HepG2 (cell line): ENCODE results near the gene HS3ST5. TPM values are rescaled to one million over a fixed set of nuclear protein-coding genes. Genes with fewer than 3 reads are reported as not detected.

Experiments
- ATAC-seq: fragments of 200-7000 bp; cut with Tn5 transposase; 3 replicates; pipeline ENCODE4 v1.9.1; 2020; ENCODE audit warnings: mild to moderate bottlenecking, moderate library complexity
- BruUV-seq: library from RNA; stranded (reverse); fragments of 400-500 nt; replicated peaks from 2 replicates; lab custom pipeline; 2021; lab: Mats Ljungman, UMichigan
- CTCF ChIA-PET: fragments of 300-600 bp; formaldehyde crosslinking; extraction: SDS; loops from one replicate; lab custom pipeline; 2021; ENCODE audit warnings: low total read pairs, inconsistent platforms, low intra/inter-chr PET ratio; lab: Yijun Ruan, JAX
- POLR2A ChIA-PET: fragments of 350-600 bp; sonication (Branson Sonifier 250); formaldehyde crosslinking; loops from one replicate; lab custom pipeline; 2020; ENCODE audit warnings: antibody characterized with exemption, inconsistent platforms; lab: Yijun Ruan, JAX
- DNase-seq: peaks from one replicate; pipeline ENCODE4 v3.0.0-alpha.2; 2015; ENCODE audit warnings: low spot score
- FAIRE-seq: peaks from 3 replicates; lab custom pipeline; 2011; peaks lifted over from hg19 to GRCh38; lab: Jason Lieb, UNC
- H2AFZ ChIP-seq: one replicate; pipeline ENCODE4 v1.6.1; 2011; ENCODE audit warnings: low read length, inconsistent platforms
- H3K27ac ChIP-seq: fragments of 300-600 bp; 3 replicates; pipeline ENCODE4 v1.8.0; 2011; ENCODE audit warnings: mixed run types, mild to moderate bottlenecking, mixed read lengths, low read length, inconsistent platforms; ENCODE audit not compliant: insufficient read depth; ENCODE audit errors: extremely low read length
- H3K27me3 ChIP-seq, 2 experiments: fragments of 200-600 bp in 1 of 2; 2 replicates in 1 of 2; 3 replicates in 1 of 2; pipeline versions ENCODE4 v1.6.0 to v1.8.0; 2011; ENCODE audit warnings: low read length in 2 of 2, mild to moderate bottlenecking in 2 of 2, moderate library complexity in 2 of 2, inconsistent platforms in 1 of 2; ENCODE audit not compliant: insufficient read depth in 2 of 2, control insufficient read depth in 1 of 2
- H3K36me3 ChIP-seq, 2 experiments: fragments of 200-600 bp in 1 of 2; replicated peaks in 1 of 2; 2 replicates in 1 of 2; 3 replicates in 1 of 2; pipeline versions ENCODE4 v1.5.1 to v1.8.0; 2011; ENCODE audit warnings: low read length in 2 of 2, inconsistent platforms in 1 of 2; ENCODE audit not compliant: insufficient read depth in 2 of 2, control insufficient read depth in 1 of 2
- H3K4me1 ChIP-seq: 2 replicates; pipeline ENCODE4 v1.5.1; 2012; ENCODE audit warnings: low read length, inconsistent platforms; ENCODE audit not compliant: insufficient read depth
- H3K4me2 ChIP-seq: 2 replicates; pipeline ENCODE4 v1.6.0; 2011; ENCODE audit warnings: low read depth, low read length, inconsistent platforms
- H3K4me3 ChIP-seq, 3 experiments: fragments of 200-600 bp in 1 of 3; sonication (generic), shearing (Covaris generic) in 1 of 3; replicated peaks in 1 of 3; 2 replicates each; pipeline ENCODE4 v1.5.1; 2011 to 2016; ENCODE audit warnings: low read length in 3 of 3, inconsistent platforms in 2 of 3, low read depth in 2 of 3, mild to moderate bottlenecking in 2 of 3, control low read depth in 1 of 3, mixed read lengths in 1 of 3; ENCODE audit not compliant: insufficient read depth in 1 of 3
- H3K79me2 ChIP-seq: one replicate; pipeline ENCODE4 v1.6.1; 2011; ENCODE audit warnings: low read length, inconsistent platforms; ENCODE audit not compliant: insufficient read depth
- H3K9ac ChIP-seq: 2 replicates; pipeline ENCODE4 v1.6.0; 2011; ENCODE audit warnings: mild to moderate bottlenecking, low read depth, low read length, inconsistent platforms; ENCODE audit not compliant: insufficient read depth
- H3K9me3 ChIP-seq: 2 replicates; pipeline ENCODE4 v1.5.1; 2012; ENCODE audit warnings: mild to moderate bottlenecking, low read length
- H4K20me1 ChIP-seq: 2 replicates; pipeline ENCODE4 v1.6.0; 2011; ENCODE audit warnings: inconsistent platforms, mild to moderate bottlenecking, low read length, moderate library complexity; ENCODE audit not compliant: insufficient read depth
- GPN1 ChIP-seq: sonication (generic); formaldehyde crosslinking; IDR thresholded peaks from 2 replicates; pipeline ENCODE4 v1.5.1; 2020; ENCODE audit warnings: missing genetic modification reagents, borderline replicate concordance
- IRF2 ChIP-seq: IDR thresholded peaks from 2 replicates; pipeline ENCODE4 v1.6.1; 2018; ENCODE audit warnings: missing genetic modification reagents, missing compliant biosample characterization
- TARDBP ChIP-seq: sonication (generic); formaldehyde crosslinking; IDR thresholded peaks from 2 replicates; pipeline ENCODE4 v1.8.0; 2022; ENCODE audit warnings: mild to moderate bottlenecking, missing genetic modification reagents
- WGBS: methylation state at CpG from one replicate; pipeline ENCODE4 v1.1.6; 2017; ENCODE audit warnings: low lambda C conversion rate; 5-methylcytosine and 5-hydroxymethylcytosine counted together
- in situ Hi-C: cut with HindIII; loops from 2 replicates; pipeline ENCODE4 v1.10.0; 2017; ENCODE audit warnings: low pct_unique_long_range_greater_than_20kb; ENCODE audit not compliant: extremely low pct_ligation_motif_present
- intact Hi-C: fragments of 100-400 bp; cut with micrococcal nuclease; formaldehyde crosslinking; loops from one replicate; pipeline ENCODE4 v1.10.0; 2022; ENCODE audit not compliant: unreplicated experiment
- polyA plus RNA-seq, 8 experiments: library from polyadenylated mRNA; depleted of rRNA in 3 of 8; stranded (reverse) in 7 of 8; unstranded in 1 of 8; fragments of >200 nt; fragmentation: Illumina TruSeq in 4 of 8; extraction: Trizol in 4 of 8; gene quantifications; 2 replicates each; pipeline versions ENCODE4 v1.2.1 to v1.2.3, GENCODE V29; 2011 to 2016; ENCODE audit warnings: low read depth in 4 of 8, missing spikeins in 1 of 8, mixed read lengths in 1 of 8; ENCODE audit not compliant: insufficient read depth in 1 of 8
- total RNA-seq, 5 experiments: library from RNA; depleted of rRNA; stranded (reverse); fragments of >200 nt; fragmentation: Illumina TruSeq; extraction: Trizol; gene quantifications; 2 replicates each; pipeline ENCODE4 v1.2.3, GENCODE V29; 2016; ENCODE audit warnings: low read depth in 1 of 5
- TF ChIP-seq, protein P1 (sequence below): sonication (generic); formaldehyde crosslinking; IDR thresholded peaks from 2 replicates; pipeline ENCODE4 v1.5.0; 2020; ENCODE audit warnings: missing genetic modification reagents
- TF ChIP-seq, protein P2 (sequence below): sonication (generic); formaldehyde crosslinking; IDR thresholded peaks from 2 replicates; pipeline ENCODE4 v1.4.0; 2020; ENCODE audit warnings: mild to moderate bottlenecking, missing genetic modification reagents, borderline replicate concordance
- TF ChIP-seq, protein P3 (sequence below), 2 experiments: sonication (generic) in 1 of 2; formaldehyde crosslinking in 1 of 2; IDR thresholded peaks; 2 replicates each; pipeline versions ENCODE4 v1.6.1 to v1.9.0; 2014 to 2022; ENCODE audit warnings: antibody characterized with exemption in 1 of 2, borderline replicate concordance in 1 of 2, inconsistent platforms in 1 of 2, low read depth in 1 of 2, missing genetic modification reagents in 1 of 2
- TF ChIP-seq, protein P4 (sequence below): sonication (generic); formaldehyde crosslinking; IDR thresholded peaks from 2 replicates; pipeline ENCODE4 v1.5.0; 2020; ENCODE audit warnings: missing genetic modification reagents

HS3ST5 gene
- total and polyA plus RNA-seq, 2 of the 13 experiments (the other 11 are each of a cell fraction or from before 2014, with no cell fraction given) = 1.1 to 1.6 TPM

DNA sequence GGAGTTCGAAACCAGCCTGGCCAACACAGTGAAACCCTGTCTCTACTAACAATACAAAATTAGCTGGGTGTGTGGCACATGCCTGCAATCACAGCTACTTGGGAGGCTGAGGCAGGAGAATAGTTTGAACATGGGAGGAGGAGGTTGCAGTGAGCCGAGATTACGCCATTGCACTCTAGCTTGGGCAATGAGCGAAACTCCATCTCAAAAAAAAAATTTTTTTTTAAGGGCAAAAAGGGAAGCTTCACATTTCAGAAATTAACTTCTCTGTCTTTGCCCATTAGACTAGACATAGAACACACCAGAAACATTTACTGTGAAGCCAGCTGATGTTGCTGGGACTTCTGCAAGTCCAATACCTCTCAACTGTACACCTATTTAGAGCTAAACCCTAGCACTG is 281.1 kb downstream of the HS3ST5 start:
- no peaks in the 10 kb centered on the region for H3K27me3 ChIP-seq
- no peaks in the 10 kb centered on the region for H3K9me3 ChIP-seq
- H3K4me2 ChIP-seq = no peak overlapping the region
- H3K4me1 ChIP-seq = no peaks in the 10 kb centered on the region
- H3K9ac ChIP-seq = no peak overlapping the region
- no peaks in the 10 kb centered on the region; a peak in 1 of 5 replicates for H3K36me3 ChIP-seq
- H3K79me2 ChIP-seq = no peaks in the 10 kb centered on the region
- H3K4me3 ChIP-seq = no peak overlapping the region
- ATAC-seq (no peak), DNase-seq (no peak), FAIRE-seq (no peak)
- WGBS = 94% methylated on average over 4 of the region's 4 CpGs
- no peak overlapping the region for H2AFZ ChIP-seq
- H3K27ac ChIP-seq = no peak overlapping the region
- BruUV-seq = no TSS peak
- no peaks in the 10 kb centered on the region for H4K20me1 ChIP-seq
- intact Hi-C loops (no loop called here), in situ Hi-C loops (no loop called here)
- POLR2A ChIA-PET = no interaction called here
- CTCF ChIA-PET = no interaction called here
- TF ChIP-seq IRF2 (CRISPR knock-in tag) (no peak), GPN1 (CRISPR knock-in tag) (no peak), TARDBP (CRISPR knock-in tag) (no peak)
- TF ChIP-seq, protein P1, sequence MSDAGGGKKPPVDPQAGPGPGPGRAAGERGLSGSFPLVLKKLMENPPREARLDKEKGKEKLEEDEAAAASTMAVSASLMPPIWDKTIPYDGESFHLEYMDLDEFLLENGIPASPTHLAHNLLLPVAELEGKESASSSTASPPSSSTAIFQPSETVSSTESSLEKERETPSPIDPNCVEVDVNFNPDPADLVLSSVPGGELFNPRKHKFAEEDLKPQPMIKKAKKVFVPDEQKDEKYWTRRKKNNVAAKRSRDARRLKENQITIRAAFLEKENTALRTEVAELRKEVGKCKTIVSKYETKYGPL (CRISPR knock-in tag) = no peak
- TF ChIP-seq, protein P2, sequence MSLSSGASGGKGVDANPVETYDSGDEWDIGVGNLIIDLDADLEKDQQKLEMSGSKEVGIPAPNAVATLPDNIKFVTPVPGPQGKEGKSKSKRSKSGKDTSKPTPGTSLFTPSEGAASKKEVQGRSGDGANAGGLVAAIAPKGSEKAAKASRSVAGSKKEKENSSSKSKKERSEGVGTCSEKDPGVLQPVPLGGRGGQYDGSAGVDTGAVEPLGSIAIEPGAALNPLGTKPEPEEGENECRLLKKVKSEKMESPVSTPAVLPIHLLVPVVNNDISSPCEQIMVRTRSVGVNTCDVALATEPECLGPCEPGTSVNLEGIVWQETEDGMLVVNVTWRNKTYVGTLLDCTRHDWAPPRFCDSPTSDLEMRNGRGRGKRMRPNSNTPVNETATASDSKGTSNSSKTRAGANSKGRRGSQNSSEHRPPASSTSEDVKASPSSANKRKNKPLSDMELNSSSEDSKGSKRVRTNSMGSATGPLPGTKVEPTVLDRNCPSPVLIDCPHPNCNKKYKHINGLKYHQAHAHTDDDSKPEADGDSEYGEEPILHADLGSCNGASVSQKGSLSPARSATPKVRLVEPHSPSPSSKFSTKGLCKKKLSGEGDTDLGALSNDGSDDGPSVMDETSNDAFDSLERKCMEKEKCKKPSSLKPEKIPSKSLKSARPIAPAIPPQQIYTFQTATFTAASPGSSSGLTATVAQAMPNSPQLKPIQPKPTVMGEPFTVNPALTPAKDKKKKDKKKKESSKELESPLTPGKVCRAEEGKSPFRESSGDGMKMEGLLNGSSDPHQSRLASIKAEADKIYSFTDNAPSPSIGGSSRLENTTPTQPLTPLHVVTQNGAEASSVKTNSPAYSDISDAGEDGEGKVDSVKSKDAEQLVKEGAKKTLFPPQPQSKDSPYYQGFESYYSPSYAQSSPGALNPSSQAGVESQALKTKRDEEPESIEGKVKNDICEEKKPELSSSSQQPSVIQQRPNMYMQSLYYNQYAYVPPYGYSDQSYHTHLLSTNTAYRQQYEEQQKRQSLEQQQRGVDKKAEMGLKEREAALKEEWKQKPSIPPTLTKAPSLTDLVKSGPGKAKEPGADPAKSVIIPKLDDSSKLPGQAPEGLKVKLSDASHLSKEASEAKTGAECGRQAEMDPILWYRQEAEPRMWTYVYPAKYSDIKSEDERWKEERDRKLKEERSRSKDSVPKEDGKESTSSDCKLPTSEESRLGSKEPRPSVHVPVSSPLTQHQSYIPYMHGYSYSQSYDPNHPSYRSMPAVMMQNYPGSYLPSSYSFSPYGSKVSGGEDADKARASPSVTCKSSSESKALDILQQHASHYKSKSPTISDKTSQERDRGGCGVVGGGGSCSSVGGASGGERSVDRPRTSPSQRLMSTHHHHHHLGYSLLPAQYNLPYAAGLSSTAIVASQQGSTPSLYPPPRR = no peak
- TF ChIP-seq, protein P3, sequence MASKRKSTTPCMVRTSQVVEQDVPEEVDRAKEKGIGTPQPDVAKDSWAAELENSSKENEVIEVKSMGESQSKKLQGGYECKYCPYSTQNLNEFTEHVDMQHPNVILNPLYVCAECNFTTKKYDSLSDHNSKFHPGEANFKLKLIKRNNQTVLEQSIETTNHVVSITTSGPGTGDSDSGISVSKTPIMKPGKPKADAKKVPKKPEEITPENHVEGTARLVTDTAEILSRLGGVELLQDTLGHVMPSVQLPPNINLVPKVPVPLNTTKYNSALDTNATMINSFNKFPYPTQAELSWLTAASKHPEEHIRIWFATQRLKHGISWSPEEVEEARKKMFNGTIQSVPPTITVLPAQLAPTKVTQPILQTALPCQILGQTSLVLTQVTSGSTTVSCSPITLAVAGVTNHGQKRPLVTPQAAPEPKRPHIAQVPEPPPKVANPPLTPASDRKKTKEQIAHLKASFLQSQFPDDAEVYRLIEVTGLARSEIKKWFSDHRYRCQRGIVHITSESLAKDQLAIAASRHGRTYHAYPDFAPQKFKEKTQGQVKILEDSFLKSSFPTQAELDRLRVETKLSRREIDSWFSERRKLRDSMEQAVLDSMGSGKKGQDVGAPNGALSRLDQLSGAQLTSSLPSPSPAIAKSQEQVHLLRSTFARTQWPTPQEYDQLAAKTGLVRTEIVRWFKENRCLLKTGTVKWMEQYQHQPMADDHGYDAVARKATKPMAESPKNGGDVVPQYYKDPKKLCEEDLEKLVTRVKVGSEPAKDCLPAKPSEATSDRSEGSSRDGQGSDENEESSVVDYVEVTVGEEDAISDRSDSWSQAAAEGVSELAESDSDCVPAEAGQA (IDR thresholded peaks at IDR 0.05; ENCODE audit: low read depth) = no peak
- TF ChIP-seq, protein P3 (CRISPR knock-in tag; IDR thresholded peaks at IDR 0.05; ENCODE audit: borderline replicate concordance) = no peak
- TF ChIP-seq, protein P4, sequence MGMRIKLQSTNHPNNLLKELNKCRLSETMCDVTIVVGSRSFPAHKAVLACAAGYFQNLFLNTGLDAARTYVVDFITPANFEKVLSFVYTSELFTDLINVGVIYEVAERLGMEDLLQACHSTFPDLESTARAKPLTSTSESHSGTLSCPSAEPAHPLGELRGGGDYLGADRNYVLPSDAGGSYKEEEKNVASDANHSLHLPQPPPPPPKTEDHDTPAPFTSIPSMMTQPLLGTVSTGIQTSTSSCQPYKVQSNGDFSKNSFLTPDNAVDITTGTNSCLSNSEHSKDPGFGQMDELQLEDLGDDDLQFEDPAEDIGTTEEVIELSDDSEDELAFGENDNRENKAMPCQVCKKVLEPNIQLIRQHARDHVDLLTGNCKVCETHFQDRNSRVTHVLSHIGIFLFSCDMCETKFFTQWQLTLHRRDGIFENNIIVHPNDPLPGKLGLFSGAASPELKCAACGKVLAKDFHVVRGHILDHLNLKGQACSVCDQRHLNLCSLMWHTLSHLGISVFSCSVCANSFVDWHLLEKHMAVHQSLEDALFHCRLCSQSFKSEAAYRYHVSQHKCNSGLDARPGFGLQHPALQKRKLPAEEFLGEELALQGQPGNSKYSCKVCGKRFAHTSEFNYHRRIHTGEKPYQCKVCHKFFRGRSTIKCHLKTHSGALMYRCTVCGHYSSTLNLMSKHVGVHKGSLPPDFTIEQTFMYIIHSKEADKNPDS = no peak
